Hepatocyte (in vitro differentiated cells): ENCODE measurements around the gene SLC35E1.

Experiments
- EZH2 ChIP-seq: fragments of 200-600 bp; sonication (generic); IDR thresholded peaks from 2 replicates; pipeline ENCODE4 v1.6.1; 2016; ENCODE audit warnings: antibody characterized with exemption, mild to moderate bottlenecking, borderline replicate concordance
- EZH2phosphoT487 ChIP-seq: fragments of 200-600 bp; sonication (generic); IDR thresholded peaks from one replicate; pipeline ENCODE4 v1.6.1; 2018; ENCODE audit warnings: antibody characterized with exemption, mild to moderate bottlenecking, low read depth, moderate library complexity; ENCODE audit not compliant: unreplicated experiment, severe bottlenecking
- TF ChIP-seq, protein P1 (sequence below): fragments of 200-600 bp; sonication (generic); IDR thresholded peaks from 2 replicates; pipeline ENCODE4 v1.5.1; 2016; ENCODE audit warnings: antibody characterized with exemption, mild to moderate bottlenecking; ENCODE audit not compliant: poor library complexity

DNA sequence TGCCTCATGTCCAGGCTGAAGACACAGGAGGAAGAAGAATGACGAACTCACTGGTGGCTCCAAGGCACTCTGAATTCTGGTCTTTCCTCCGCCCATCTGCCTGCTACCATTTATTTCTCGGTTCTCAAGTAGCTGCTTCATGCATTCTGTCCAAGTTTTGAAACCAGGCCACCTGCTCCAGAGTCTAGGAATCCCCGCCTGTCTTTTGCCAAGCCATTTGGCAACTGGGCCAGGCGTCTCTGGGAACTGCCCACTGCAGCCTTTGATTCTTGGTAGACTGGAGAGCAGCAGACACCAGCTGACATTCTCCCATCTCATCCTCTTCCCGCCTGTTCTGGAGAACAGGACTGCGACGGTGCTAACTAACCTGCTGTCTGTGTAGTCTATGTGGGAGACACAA, 10.8 kb downstream of the SLC35E1 start:
- TF ChIP-seq, protein P1, sequence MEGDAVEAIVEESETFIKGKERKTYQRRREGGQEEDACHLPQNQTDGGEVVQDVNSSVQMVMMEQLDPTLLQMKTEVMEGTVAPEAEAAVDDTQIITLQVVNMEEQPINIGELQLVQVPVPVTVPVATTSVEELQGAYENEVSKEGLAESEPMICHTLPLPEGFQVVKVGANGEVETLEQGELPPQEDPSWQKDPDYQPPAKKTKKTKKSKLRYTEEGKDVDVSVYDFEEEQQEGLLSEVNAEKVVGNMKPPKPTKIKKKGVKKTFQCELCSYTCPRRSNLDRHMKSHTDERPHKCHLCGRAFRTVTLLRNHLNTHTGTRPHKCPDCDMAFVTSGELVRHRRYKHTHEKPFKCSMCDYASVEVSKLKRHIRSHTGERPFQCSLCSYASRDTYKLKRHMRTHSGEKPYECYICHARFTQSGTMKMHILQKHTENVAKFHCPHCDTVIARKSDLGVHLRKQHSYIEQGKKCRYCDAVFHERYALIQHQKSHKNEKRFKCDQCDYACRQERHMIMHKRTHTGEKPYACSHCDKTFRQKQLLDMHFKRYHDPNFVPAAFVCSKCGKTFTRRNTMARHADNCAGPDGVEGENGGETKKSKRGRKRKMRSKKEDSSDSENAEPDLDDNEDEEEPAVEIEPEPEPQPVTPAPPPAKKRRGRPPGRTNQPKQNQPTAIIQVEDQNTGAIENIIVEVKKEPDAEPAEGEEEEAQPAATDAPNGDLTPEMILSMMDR, result no peak
- TF ChIP-seq EZH2, result no peak
- TF ChIP-seq EZH2phosphoT487, result no peak
